ENCODE results near the gene FADS2.

The FADS2 gene

DNA sequence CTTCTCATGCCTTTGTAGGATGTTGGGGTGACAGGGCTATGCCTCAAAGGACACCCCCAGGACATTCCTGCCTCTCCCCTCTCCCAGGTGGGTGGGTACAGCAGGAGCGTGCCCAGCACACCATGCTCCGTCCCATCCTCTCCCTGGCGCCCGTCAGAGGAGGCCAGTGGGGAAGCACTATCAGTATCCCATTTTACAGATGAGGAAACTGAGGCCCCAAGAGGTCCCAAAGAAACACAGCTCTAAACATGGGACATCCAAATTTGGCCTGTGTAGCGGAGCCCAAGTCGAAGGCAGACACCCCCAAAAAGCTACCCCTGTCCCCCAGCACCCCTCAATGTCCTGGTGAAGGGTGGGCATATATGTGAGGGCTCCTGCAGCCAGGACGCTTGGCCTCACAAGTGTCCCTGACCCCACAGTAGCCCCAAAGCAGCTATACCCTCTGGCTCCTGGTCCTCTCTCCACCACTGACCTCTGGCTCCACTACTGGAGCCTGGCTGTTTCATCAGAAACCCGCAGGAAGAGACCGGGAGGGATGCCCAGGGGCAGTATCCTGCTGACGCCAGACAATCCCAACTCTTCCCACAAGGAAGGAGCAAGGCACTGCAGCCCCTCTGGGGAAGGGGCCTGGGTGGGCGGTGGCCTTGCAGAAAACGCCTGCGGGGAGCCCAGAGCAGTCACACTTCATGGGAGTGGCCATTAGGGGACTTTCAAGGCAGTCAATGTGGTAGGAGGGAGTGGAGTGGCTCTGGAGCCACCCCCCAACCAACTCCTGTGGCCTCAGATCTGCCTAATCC is 57.9 kb downstream of the FADS2 start:
- DNase-seq (ENCODE audit: low read depth in 1 of 2, low spot score in 1 of 2): no peak

DNA sequence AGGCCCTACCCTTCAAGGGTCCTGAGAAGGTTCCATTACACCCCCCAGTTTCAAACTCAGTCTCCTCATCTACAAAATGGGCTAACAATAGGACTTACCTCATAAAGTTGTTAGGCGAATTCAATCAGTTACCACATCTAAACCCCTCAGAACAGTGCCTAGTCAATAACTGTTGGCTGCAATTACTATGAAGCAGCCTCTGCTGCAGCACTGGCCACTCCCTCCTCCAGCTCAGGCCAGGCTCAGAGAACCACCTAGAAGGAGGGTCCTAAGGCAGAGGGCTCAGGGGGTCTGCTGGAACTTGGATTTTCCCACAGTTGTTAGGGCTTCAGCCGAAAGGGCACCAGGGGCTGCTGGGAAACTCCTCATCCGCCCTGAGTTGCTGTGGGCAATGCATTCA is 58.5 kb downstream of the FADS2 start:
- DNase-seq (ENCODE audit: low read depth in 1 of 2, low spot score in 1 of 2): no peak

DNA sequence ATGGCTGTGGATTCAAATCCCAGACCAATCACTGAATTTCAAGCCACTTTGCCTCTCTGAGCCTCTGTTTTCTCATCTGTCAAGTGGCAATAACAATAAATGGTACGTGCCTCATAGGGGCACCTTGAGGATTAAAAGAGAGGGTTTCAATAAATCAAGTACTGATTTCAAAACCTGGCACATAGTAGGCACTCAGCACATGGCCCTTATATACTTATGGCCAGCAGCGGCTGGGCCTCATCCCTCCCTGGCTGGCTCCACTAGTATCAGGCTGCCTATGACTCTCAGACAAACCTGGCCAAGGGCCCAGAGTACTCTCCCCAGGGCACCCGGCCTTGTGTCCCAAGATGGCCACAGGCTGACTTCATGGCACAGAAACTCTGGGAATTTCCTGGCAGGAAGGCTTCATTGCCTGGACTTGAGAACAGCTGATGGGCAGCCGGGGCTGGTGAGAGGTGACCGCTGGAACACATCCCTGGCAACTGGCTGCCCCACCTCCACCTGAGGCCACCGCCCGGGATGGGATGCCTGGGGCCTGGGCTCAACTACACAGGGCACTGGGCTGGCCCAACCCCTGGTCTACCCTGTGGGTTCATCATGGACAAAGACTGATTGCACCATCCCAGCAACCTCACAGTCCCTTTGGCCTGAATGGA is 59.9 kb downstream of the FADS2 start:
- no peak for DNase-seq (ENCODE audit: low read depth in 1 of 2, low spot score in 1 of 2)

DNA sequence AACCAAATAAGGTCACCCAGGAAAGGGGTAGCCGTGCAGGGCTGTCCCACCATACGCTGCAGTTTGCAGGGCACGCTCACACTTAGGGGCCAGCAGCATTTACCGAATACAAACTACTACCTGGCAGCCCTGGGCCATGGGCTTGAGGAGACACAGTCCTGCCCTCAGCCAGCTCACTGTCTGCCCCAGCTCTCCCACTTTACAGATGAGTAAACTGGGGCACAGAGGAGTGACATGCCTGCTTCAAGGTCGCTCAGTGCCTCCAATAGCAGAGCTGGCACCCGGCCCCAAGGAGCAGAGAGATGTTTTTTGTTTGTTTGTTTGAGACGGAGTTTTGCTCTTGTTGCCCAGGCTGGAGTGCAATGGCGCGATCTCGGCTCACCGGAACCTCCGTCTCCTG is 60.5 kb downstream of the FADS2 start:
- DNase-seq (ENCODE audit: low read depth in 1 of 2, low spot score in 1 of 2): no peak

DNA sequence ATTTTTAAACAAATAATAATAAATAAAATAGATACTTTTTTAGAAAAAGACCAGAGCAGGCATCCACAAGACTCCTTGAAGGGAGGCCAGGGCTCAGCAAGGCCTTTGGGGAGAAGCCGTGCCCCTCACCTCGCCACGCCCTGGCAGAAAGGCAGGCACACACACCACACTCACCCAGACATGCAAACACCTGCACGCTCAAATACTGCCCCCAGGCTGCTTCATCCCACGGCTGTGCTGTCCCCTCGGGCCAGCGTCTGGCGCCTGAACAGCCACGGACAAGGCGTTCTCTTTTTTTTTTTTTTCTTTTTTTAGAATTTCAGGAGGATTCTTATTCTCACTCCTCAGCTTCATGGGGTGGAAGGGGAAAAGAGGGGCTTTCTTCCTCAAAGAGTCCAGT is 61.7 kb downstream of the FADS2 start:
- DNase-seq (ENCODE audit: low read depth in 1 of 2, low spot score in 1 of 2): no peak

DNA sequence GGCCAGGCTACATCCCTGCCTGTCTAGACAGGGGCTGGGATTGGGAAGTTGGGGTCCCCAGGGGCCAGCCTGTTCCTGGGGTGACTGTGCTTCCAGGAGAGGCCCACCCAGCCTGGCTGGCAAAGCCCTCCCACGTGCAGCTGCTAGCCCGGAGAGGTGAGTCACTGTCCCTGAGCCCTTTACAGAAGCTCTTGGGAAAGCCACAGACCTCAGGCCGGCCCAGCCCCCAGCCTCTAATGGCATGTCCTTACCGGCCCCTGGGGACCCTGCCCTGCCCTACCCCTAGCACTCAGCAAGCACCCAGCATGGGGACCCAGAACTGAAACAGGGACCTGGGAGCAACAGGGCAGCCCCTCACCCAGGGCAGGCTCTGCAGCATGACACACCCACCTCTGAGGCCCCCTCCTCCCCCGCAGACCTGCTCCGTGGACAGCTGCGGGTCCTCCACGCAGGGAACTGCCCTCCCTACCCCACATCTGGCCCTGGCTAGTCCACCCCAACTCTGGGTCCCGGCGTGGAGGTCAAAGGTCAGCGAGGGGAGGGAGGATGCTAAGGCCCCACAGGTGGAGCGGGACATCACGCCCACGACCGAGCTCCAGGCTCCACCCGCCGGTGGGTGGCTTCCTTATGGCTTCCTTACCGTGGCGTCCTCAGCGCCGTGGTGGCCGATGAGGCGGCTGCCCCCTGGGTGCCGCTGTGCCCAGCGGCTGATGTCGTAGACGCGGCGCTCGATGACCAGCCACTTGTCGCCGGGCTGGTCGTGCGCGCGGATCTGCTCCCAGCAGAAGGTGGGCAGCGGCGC is 62.6 kb downstream of the FADS2 start:
- peak in 1 of 2 donors; percentile 11 for DNase-seq (ENCODE audit: low read depth in 1 of 2, low spot score in 1 of 2)

DNA sequence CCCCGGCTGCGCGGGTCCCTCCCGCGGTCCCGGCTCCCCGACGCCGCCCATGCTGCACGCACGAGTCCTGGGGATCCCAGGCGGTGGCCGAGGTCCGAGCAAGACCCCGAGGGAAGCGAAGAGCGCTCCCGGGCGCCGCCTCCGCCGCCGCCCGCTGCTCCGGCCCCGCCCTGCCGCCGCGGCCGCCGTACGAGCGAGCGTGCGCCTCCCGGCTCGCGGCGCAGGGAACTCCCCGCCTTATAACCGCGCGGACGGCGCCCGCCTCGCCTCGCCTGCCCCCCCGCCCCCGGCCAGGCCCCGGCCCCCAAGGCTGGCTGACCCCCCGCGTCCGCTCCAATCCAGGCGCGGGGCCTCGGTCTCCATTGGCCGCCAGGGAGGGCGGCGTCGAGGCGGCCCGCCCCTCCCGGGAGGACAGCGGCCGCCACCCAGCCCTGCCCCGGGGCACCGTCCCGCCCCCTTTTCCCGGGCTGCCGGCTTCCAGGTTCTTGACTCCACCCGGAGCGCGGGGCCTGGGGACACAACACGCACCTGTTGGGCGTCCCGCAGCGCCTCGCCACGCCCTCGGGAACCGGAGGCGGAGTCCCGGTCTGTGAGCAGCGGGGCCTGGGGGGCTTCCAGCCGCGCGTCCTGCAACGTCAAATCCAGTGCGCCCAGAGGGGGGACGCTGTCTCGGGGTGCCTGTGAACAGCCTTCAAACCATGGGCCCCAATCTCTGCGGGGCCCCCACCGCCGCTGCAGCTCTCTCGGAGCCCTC is 63.4 kb downstream of the FADS2 start, which contains the start of gene FADS3:
Gene FADS3, minus strand, starts transcription at position 215 of the 754 bp plus-strand sequence. Its CDS starts 164 bp downstream, at position 51.
- peak; percentile 14 to 52 for DNase-seq (ENCODE audit: low read depth in 1 of 2, low spot score in 1 of 2)

DNA sequence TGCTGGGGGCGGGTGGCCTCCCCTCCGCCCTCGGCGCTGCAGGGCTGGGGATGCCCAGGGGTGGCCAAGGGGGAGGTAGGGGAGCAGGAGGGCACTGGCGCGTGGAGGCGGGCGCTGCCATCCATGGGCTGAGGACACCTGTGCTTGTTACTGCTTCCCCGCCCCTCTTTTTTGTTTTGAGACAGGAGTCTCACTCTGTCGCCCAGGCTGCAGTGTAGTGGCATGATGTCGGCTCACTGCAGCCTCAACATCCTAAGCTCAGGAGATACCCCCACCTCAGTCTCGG is 63.9 kb downstream of the FADS2 start:
- DNase-seq (ENCODE audit: low read depth in 1 of 2, low spot score in 1 of 2): no peak

DNA sequence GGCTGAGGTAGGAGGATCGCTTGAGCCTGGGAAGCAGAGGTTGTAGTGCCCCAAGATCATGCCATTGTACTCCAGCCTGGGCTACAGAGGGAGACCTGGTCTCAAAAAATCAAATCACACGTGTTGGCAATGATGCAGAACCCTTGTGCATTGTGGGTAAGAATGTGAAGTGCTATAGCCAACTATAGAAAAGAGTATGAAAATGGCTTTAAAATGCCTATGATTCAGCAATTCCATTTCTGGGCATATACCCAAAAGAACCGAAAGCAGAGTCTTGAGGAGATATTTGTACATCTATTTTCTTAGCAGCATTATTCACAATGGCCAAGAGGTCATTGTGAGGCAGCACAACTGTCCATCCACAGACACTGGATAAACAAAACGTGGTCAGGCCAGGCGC is 65.9 kb downstream of the FADS2 start:
- DNase-seq (ENCODE audit: low read depth in 1 of 2, low spot score in 1 of 2): no peak

DNA sequence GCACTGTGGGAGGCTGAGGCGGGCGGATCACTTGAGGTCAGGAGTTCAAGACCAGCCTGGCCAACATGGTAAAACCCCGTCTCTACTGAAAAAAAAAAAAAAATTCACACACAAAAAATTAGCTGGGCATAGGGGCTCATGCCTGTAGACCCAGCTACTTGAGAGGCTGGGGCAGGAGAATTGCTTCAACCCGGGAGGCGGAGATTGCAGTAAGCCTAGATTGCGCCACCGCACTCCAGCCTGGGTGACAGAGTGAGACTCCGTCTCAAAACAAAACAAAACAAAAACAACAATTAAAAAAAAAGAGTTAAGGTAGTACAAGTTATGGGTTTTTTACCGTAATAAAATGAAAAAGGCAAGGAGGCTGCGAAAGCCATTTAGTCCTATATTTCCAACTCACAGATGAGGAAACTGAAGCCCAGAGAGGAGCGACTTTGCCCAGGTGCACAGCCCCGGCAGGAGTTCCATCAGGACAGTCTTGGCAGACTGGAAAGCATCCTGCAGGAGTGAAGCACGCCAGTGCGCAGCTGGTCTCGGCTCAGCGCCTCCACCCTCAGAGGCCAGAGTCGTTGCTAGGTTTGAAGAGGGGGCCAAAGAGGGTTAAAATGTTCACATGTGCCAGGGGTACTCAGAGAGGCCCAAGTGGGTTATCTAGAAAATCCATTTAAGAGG is 67.1 kb downstream of the FADS2 start:
- no peak for DNase-seq (ENCODE audit: low read depth in 1 of 2, low spot score in 1 of 2)

DNA sequence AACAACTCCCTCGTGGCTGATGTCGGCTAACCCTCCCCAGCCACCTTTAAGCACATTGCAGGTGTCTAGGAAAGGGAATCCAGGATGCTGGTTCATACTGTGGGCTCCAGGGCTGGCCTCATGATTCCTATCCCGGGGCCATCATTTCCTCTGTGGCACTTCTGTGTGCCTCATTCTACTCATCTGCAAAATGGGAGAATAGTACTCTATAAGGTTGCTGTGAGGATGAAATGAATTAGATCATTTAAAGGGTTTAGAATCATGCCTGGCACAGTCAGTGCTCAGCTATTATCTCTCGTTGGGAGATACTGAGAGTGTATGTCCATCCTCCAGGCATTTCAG is 67.6 kb downstream of the FADS2 start:
- DNase-seq (ENCODE audit: low read depth in 1 of 2, low spot score in 1 of 2): no peak

DNA sequence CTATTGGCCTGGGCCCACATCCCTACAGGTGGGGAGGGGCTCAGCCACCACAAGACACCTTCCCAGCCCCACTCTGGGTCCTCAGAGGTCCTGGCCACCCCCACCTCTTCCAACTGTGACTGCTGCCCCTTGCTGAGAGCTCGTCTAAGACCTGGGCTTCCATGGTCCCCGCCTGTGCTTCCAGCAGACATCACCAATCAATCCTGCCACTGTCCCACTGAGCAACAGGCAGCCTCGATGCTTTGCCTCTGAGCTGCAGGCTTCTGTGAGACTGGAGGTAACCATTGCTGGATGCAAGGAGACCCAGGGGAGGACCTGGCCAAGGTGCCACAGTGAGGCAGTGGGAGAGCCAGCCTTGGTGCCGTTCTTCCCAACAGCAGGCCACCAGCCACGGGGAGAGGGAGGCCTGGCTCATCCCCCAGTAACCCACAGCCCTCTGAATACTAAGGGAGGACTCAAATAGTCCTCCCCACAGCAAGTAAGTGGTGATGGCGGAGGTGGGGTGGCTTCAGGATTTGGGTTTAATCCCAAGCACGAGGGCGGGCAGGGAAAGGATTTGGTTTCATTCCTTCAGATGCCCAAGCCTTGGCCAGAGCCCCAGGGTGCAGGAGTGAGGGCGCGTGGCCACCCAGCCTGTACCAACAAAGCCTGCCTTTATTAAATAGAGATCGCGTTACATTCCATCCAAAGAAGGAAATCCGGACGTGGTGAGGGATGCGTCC is 68.7 kb downstream of the FADS2 start:
- no peak for DNase-seq (ENCODE audit: low read depth in 1 of 2, low spot score in 1 of 2)

DNA sequence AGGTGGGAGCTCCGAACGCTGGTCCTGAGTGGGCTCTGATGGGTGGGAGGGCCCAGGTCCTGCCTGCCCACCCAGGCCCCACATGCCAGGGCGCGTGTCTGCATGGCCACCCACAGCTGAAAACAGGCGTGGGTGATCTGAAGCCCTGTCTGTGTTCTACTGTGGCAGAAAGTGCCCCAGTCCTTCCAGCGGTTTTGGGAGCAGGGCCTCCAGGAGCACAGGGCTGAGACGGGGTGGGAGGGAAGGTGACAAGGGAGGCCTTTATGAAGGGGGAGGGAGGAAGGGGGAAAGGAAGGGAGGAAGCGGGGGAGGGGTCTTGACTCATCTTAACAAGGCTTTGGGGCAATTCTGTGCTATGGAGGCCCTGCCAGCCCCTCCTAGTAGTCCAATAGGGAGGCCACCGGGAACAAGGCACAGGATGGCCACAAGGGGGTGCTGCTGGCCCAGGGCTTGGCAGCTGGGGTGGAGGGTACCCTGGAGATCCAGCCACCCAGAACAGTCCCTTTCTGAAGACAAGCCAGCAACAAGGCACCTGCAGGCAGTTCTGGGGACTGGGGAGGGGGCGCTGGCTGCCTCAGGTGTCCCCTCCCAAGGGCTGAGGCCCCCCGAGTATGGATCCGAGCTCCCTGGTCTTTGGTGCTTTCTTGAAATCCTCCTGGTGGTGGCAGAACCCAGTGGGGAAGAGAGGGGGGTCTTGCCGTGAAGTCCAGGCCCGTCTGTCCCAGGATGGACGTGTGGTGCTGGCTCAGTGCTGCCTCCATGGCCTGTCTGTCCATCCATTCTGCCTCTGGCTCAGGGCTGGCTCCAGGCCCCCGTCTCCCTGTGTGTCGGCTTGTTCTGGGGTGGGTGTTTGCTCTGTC is 69.5 kb downstream of the FADS2 start:
- DNase-seq (ENCODE audit: low read depth in 1 of 2, low spot score in 1 of 2): peak; percentile 56 to 60

DNA sequence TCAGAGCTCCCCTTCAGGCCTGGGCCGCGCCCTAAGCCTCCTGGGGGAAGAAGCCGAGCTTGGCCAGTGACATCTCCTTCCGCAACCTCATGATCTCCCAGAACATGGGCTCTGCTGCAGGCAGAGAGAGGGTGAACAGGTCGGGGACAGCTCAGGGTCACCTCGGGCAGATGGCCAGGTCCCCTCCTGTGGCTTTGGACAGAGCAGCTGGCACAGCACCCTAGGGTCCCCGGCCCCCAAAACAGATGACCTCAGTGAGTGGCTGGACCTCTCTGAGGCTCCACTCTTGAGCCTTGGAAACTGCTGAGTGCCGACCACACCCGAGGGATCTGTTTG is 70.1 kb downstream of the FADS2 start:
- DNase-seq (ENCODE audit: low read depth in 1 of 2, low spot score in 1 of 2): no peak

DNA sequence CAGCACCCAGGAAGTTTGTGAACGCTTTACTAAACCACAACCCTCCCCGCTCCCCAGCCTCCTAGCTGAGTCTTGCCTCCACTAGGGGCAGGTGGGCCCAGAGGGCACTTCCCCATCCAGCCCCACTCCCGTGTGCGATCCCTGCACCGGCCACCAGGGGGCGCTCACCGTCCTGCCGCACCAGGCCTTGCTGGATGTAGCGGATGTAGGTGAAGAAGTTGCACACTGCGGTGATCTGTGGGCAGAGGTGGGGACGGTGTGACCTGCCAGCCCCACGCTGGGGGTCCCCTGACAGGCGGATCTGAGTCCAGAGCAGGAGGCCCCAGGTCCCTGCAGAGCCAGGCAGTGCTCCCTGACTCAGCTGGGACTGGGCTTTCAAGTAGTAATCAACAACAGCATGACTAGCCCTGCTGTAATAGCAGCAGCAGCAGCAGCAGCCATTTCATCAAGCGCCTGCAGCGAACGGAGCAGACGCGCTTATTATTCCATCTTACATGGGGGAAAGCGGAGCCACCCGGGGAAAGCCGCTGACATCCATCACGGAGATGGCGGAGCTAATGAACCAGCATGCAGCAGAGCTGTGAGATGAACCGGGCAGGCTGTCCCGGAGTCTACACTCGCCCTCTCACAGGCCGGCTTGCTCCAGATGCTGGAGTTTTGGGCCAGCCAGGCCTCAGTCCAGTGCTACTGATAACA is 71.2 kb downstream of the FADS2 start:
- DNase-seq (ENCODE audit: low read depth in 1 of 2, low spot score in 1 of 2): peak; percentile 89 to 95

DNA sequence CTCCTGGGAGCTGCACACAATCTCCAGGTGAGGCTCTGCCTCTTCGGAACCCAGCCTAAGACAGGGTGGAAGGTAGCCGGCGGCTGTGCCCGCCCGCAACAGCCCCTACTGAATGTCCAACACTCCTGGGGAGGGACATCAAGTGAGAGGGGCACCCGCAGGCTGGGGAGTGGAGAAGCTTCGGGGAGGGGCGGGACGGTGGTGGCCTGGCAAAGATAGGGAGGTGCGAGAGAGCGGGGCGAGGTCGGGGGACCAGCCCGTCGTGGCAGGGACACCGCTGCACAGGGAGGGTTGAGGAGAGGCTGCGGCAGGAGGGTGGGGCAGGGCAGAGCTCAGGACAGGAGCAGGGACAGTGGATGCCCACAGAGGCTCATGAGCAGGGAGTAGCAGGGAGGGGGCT is 72.2 kb downstream of the FADS2 start:
- DNase-seq (ENCODE audit: low read depth in 1 of 2, low spot score in 1 of 2): no peak

DNA sequence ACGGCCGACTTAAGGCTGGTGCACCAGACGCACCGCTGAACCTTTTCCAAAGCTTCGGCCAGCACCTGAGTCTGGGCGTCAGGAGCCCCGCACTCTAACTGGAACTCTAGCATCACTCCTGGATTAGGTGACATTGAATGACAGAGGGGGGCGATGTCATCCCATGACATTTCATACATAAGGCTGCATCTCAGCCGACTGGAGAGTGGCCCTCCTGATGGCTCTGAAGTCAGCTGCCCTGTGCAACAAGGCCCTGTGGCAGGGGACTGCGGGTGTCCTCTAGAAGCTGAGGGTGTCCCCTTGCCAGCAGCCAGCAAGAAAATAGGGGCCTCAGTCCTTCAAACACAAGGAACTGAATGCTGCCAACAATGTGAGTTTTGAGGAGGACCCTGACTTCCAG is 73.3 kb downstream of the FADS2 start:
- no peak for DNase-seq (ENCODE audit: low read depth in 1 of 2, low spot score in 1 of 2)

DNA sequence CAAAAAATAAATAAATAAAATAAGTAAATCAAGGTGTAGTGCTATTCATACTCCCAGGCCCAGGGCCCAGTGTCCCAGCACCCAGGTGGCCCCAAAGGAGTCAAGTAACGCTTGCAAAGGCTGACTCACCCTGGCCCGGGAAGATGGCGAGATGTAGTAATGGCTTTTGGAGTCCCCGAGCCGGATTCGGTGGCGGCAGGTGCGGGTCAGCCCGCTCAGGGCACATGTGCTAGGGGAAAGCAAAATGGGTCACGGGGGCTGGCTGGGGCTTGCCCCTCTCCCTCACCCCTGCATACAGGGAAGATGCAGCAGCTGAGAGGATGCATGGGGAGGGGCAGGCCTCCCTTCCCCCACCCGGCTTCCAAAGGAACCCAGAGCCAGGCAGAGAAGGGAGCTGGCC is 74.2 kb downstream of the FADS2 start:
- no peak for DNase-seq (ENCODE audit: low read depth in 1 of 2, low spot score in 1 of 2)

DNA sequence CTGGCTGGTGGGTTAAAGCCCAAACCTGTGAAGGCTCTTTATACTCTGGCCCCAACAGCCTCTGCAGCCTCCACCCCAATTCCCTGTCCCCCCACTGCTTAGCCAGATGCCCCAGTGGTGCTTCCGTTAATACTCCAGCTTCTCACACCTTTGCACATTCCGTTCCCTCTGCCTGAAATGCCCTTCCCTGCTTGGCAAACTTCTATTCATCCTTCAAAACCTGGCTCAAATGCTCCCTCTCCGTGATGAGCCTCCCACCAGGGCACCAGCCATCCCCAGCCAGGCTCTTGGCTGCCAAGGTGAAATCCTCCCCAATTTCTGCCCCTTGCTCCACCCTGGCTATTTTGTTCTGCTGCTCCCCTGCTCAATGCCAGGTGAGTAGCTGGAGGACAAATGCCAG is 75.7 kb downstream of the FADS2 start:
- no peak for DNase-seq (ENCODE audit: low read depth in 1 of 2, low spot score in 1 of 2)

Measured in activated T-helper 1 cell treated with anti-CD3 and anti-CD28 coated beads, Interleukin-2, amount 50 U/mL, for 16 hours (primary cell).